Caki2 (cell line): ENCODE measurements around the gene CYTH4. TPM values are rescaled to one million over a fixed set of nuclear protein-coding genes. Genes with fewer than 3 reads are reported as not detected.
A peak's percentile ranks its signal among the peaks of the same experiment; 100 is the strongest.

ENCODE experiments used
- DNase-seq: peaks from one replicate; pipeline ENCODE4 v3.0.0-alpha.2; 2015; ENCODE audit warnings: low read depth
- in situ Hi-C: cut with HindIII; loops from 2 replicates; pipeline ENCODE4 v1.10.0; 2016; ENCODE audit warnings: low sequenced_read_pairs, low pct_unique_long_range_greater_than_20kb, mixed read lengths
- total RNA-seq: library from RNA; depleted of rRNA; stranded (reverse); fragments of >200 nt; shearing (Covaris generic); gene quantifications from 2 replicates; pipeline ENCODE4 v1.2.3, GENCODE V29; 2014; ENCODE audit warnings: low replicate concordance

Gene CYTH4
- total RNA-seq, 1 experiment from 2014 or later = 0.98 TPM

DNA sequence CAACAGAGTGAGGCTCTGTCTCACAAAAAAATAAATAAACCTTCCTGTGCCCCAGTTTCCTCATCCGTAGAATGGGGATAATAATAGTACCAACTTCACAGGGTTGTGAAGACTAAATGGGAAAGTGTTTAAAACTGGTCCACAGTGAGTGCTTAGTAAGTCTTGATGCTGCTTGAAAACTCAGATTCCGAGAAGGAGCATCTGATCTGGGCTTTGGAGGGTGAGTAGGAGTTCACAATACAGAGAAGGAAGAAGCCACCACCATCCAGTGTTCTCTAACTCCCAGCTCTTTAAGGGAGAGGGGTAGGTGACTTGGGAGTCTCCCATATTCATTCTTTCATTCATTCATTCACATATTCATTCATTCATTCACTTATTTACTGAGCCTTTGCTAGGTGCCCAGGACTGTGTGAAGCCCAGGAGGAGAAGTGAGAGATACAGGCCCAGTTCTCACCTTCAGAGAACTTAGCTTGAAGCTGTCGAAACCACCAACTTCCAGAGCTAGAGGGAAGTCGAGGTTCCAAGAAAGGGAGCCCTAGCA lies 17.7 kb downstream of the CYTH4 start:
- in situ Hi-C loops = no loop called here
- DNase-seq = no peak

DNA sequence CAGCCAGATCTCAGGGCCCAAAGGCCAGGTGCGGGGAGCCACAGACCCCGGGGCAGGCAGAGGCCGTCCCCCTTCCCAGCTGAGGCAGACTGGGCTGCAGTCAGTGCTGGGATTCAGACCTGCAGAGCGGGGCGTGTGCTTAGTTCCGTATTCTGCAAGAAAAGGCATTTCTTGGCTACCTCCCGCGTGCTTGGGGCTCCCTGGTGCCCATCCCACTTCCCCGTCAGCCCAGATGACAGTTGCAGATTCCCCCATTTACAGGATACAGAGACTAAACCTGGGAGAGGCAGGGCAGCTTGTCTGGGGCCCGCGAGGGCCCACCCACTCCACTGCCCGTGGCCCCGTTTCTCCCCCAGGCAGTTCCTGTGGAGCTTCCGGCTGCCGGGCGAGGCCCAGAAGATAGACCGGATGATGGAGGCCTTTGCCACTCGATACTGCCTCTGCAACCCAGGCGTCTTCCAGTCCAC lies 18.3 kb downstream of the CYTH4 start:
- in situ Hi-C loops = no loop called here
- DNase-seq = no peak

DNA sequence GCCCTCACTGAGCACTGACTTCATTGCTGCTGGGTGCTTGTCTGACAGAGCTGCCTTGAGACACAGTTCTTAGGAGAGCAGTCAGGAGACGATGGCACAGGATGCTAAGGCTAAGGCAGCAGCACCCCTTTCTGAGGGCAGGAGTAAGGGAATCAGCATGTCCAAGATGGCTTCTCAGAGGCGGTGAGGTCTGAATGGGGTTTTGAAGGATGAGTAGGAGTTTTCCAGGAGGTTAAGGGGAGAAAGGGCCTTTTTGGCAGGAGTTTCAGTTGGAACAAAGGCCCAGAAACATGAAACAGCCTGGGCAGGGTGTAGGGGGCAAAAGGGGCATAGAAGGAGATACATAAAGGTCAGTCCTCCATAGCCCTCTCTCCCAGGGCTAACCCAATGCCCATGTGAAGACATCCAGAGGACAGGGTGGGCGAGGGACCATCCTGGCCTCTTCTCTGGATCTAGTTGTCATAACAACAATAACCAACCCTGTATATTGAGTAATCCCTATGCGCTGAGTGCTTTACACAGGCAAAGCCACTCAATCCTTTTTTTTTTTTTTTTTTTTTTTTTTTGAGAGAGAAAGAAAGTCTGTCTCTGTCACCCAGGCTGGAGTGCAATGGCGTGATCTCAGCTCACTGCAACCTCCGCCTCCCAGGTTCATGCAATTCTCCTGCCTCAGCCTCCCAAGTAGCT lies 19.0 kb downstream of the CYTH4 start:
- in situ Hi-C loops = no loop called here
- no peak for DNase-seq

DNA sequence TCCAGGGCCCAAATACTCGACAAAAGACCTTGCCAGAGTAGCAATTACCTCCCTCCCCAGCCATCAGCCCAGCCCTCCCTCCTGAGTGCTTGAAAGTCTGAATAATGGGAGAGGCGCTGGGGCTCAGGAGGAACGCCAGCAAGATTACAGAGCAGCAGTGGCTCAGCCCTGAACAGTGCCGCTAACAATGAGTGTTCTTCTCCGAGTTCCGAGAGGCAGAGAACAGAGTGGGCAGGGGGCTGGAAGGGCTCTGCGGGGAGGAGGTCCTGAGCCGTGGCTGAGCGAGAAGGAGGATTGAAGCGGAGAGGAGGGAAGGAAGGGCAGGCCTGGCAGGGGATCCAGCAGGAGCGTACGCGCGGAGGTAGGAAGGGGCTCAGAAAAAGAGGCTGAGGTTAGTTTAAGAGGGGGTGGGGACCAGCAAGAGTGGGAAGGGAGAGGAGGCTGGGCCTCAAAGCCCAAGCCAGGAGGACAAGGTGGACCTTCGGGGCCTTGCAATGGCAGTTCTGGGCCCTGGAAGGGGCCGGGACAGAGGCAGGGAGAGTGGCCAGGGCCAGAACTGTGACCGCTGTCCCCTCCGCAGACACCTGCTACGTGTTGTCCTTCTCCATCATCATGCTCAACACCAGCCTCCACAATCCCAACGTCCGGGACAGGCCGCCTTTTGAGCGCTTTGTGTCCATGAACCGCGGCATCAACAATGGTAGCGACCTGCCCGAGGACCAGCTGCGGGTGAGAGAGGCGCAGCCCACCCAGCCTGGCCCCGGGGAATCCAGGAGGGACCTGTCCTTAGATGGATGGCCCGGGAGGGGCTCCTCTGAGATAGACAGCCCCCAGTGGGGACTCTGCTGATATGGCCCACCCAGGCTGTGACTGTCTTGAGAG lies 20.6 kb downstream of the CYTH4 start:
- DNase-seq = no peak

DNA sequence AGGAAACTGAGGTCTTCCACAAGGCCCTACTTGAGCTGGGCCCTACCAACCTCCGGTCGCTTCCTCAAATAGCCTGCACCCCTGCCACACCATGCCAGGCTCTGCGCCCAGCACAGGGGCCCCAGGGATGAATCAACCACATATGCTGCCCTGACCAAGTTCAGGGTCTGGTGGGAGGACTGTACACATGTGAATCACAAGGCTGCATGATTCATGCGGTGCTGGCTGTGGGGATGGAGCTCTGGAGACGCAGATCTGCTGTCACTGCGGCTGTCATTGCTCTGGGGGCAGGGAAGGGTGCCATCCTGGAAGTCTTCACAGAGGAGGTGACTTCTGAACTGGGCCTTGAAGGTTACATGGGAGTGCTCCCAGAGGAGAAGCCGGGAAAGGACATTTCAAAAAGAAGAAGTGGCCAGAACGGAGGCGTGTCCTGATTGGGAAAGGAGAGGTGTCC lies 21.5 kb downstream of the CYTH4 start:
- in situ Hi-C loops = no loop called here
- peak; percentile 84 for DNase-seq

More for the DNA sequence above, 20.6 kb downstream of the CYTH4 start:
- in situ Hi-C loops = no loop called here

DNA sequence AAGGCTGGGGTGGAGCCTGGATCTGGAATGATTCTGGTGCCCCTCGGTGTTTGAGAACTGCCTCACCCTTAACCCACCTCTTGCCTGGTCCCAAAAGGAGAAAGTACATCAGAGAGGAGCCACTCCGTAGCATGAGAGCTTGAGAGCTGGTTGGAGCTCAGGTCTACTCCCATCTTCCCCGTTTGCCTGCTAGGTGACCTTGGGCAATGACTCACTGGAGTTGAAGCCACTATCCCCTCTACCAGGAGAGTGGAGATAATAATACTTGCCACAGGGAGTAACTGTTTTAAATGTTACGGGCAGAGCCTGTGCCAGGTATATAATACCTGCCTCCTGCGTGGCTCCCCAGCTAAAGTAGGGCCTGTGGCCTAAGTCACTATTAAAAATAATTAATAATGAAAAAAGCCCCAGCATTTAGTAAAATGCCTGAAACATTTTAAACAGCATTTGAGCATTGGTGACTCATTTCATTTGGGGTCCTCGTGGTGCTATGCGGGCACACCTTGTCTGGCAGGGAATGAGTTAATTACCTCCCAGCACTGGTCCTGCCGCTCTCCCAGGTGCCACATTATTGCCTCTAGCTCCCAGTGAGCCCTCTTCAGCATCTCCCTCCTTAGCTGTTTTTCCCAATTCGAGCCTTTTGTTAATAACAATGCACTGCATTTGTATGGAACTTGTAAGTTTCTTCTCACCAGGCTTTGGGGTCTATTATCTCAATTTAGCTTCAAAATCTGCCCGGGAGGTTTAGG lies 22.5 kb downstream of the CYTH4 start:
- in situ Hi-C loops = no loop called here
- DNase-seq = no peak

DNA sequence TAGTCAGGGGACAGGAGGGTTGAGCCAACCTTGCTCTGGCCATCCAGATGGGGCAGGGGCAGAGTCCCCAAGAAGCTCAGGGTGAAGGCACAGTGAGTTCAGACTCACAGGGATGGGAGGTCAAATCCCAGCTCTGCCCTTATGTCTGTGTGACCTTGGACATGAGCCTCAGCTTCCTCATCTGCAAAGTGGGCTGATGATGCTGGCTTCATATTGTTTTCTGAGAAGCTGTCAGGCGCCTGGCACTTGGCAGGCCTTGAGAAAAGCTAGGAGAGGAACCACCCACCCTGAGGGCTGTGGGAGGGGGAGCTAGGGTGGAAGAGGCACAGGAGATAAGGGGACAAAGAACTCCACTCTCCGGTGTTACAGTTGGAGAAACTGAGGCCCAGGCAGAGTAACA lies 23.6 kb downstream of the CYTH4 start:
- in situ Hi-C loops = no loop called here
- no peak for DNase-seq

DNA sequence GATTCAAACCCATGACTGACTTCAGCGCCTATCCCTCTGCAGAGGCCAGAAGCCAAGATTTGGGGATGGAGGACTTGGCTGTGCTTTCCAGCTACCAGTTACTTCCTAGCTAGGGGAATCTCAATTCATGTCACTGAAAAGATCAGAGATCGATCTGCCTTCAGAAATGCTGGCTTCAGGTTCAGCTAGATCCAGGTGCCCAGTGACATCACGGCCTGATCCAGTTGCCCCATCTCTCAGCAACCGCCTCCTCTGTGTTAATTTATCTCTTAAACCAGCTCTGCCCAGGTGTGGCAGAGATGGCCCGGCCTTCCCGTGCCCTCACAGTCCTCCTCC lies 24.2 kb downstream of the CYTH4 start:
- DNase-seq = no peak
- in situ Hi-C loops = no loop called here

DNA sequence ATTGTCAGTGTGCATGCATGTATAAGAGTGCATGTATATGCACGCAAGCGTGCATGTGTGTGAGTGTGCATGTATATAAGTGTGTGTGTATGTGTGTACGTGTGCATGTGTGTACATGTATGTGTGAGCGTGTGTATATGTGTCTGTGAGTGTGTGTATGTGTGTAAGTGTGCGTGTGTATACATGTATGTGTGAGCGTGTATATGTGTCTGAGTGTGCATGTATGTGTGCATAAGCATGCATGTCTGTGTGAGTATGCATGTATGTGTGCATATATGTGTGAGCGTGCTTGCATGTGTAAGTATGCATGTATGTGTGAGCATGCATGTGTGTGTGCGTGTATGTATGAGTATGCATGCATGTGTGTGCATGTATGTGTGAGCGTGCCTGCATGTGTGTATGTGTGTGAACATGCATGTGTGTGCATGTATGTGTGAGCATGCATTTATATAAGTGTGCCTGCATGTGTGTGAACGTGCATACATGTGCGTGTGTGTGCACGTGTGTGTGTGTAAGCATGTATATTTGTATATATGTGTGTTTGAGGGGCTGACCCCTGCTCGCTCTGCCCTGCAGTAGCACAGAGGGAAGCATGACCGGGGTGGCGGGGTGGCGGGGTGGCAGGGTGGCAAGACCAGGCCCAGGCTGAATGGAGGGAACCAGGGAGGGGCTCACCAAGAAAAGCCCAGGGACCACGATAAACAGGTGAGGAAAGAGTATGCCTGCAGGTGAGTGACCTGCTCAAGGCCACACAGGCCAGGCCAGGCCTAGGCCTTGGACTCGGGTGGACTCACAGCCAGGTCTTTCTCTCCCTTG lies 26.3 kb downstream of the CYTH4 start:
- DNase-seq = no peak
- in situ Hi-C loops = no loop called here

DNA sequence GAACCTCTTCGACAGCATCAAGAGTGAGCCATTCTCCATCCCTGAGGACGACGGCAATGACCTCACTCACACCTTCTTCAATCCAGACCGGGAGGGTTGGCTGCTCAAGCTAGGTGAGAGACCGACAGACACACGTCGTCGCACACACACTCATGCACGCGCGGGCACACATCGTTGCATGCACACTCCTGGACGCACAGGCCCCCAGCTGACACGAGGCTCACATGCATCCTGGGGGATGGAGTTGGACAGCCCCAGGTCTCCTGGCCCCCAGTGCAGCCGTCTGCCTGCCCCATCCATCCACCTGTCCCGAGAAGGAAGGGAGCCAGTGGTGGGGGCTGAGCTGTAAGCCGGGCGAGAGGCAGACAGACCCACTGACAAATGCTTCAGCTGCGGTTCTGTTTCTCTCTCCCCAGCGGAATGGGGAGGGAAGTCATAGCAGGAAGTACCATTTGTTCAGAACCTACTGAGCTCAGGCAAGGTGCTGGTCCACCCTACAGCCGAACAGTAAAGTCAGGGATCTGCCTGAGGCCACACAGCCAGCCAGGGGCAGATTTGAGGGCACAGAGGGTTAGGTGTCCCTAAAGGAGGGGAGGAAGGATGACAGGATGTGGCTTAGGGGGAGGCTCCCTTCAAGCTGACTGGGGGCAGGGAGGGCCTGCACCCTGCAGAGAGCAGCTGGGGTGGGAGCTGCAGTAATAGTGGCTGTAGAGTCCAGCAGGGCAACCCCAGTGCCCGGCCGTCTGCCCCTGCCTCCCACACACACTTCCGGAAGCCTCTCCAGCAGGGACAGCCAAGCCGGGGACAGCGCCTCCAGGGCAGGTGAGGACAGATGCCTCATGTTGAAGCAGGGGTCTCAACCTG lies 27.1 kb downstream of the CYTH4 start:
- no peak for DNase-seq
- in situ Hi-C loops = no loop called here

DNA sequence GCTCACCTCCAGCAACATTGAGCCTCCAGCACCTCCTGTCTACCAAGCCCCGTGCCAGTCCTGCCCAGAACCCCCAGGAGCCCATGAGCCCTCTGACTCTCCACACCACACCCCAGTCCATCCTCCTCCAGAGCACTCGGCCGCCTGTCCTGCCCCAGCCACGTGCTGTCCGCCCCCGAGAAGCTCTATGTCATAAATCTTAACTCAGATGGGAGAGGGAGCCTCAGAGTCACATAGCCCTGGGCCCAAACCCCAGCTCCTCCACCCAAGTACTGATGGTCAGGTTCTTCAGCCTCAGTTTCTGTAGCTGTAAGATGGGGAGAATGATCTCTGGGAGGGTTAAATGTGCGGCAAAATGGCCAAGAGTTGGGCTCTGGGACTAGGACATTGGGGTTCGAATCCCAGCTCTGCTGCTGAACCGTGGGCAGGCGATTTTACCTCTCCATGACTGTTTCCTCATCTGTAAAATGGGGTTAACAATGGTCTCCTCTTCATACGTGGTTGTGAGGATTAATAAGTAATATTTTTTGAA lies 27.8 kb downstream of the CYTH4 start:
- in situ Hi-C loops = no loop called here
- no peak for DNase-seq

DNA sequence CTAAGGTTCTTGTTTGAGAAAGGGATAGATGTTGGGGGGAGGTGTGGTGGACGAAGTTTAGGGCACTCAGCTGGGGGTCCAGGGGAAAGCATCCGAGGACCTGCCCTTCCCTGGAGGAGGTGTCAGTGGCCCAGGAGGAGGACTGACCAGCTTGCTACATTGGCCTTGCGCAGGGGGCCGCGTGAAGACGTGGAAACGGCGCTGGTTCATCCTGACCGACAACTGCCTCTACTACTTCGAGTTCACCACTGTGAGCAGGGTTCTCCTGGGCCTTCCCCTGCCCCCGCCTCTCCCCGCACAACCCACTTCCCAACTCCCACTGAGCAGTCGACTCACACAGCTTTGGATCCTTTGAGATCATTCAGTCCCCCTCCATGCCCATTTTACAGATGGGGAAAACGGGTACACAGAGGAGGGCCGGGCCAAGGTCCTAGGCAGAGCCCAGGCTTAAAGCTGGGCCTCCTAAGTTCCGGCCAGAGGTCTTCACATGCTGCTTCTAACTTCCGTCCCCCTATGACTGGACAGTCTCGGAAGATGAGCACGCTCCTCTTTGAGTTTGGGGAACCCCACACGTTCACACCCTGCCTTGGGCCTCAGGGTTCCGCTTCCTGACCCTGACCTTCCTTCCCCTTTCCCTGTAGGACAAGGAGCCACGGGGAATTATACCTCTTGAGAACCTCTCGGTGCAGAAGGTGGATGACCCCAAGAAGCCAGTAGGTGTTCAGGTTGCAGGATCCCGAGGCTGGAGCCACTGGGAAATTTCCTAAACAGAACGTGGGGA lies 28.7 kb downstream of the CYTH4 start:
- in situ Hi-C loops = no loop called here
- no peak for DNase-seq

DNA sequence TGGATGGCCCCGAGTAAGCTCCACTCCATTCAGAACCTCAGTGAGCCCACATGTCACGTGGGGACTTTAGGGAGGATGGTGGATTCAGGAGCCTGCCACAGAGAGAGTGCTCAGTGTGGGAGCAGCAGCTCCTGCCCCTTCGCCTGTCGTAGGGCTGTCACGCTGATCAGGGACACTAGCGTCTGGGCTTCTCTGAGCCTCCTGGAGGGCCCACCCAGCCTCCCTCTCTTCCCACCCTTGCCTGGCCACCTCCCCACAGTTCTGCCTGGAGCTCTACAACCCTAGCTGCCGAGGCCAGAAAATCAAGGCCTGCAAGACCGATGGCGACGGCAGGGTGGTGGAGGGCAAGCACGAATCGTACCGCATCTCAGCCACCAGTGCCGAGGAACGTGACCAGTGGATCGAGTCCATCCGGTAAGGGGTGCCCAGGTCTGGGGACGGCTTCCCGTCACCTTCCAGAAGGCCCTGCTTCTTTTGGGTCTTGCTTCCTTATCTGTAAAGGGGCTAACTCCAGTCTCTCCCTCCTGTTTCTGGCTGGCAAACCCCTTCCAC lies 29.5 kb downstream of the CYTH4 start:
- in situ Hi-C loops = no loop called here
- no peak for DNase-seq

DNA sequence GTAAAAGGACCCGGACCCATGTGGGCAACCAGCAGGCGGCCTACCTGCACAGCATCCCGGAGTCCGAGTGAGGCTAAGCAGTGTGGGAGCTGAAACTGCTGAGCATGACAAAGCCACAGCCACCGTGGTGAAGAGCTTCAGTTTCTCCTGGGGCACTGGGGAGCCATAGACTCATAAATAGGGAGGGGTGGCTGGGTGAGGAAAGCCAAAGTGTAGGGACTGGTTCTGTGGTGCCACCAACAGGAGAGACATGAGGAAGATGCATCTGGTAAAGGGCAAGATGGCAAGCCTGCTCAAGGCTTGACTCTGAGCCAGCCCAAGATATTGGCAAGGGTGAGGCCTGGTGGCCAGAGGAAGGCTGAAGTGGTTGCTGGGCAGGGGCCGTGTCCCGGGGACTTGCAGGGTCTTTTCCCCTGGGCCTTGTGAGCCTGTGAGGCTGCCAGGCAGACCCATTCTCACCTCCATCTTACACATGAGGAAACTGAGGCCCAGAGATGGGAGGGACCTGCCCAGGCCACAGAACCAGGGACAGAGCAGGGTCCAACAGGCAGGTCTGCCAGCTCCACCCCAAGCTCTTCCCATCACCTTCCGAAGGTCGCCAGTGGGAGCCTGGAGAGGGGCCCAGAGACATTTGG lies 30.4 kb downstream of the CYTH4 start:
- in situ Hi-C loops = no loop called here
- DNase-seq = no peak
